Measurements from ENCODE around the gene MAGI2.

Gene MAGI2

GRCh38 chr7:78487464-78487863 is 966.0 kb downstream of the MAGI2 start:
- Histone ChIP-seq H3K27ac (no peak overlapping the region), H3K27me3 (no peaks in the 10 kb centered on the region), H3K9me3 (no peaks in the 10 kb centered on the region), H3K4me3 (ENCODE audit: low read depth in 1 of 2, low read length in 1 of 2) (no peak overlapping the region), H3K4me1 (ENCODE audit: control insufficient read depth in 1 of 2, insufficient read depth in 1 of 2, low read depth in 1 of 2, low read length in 1 of 2) (no peaks in the 10 kb centered on the region), H3K36me3 (no peaks in the 10 kb centered on the region)
- TF ChIP-seq CTCF (IDR thresholded peaks at IDR 0.05): no peak

GRCh38 chr7:78479348-78479747 is 974.1 kb downstream of the MAGI2 start:
- TF ChIP-seq CTCF (IDR thresholded peaks at IDR 0.05): no peak
- no peaks in the 10 kb centered on the region for H3K36me3 ChIP-seq

GRCh38 chr7:78476851-78477405 is 976.5 kb downstream of the MAGI2 start:
- H3K9me3 ChIP-seq: no peaks in the 10 kb centered on the region
- no peak overlapping the region for H3K4me3 ChIP-seq (ENCODE audit: low read depth in 1 of 2, low read length in 1 of 2)
- H3K27ac ChIP-seq: no peak overlapping the region
- no peak for TF ChIP-seq CTCF (IDR thresholded peaks at IDR 0.05)
- no peaks in the 10 kb centered on the region for H3K4me1 ChIP-seq (ENCODE audit: control insufficient read depth in 1 of 2, insufficient read depth in 1 of 2, low read depth in 1 of 2, low read length in 1 of 2)
- no peaks in the 10 kb centered on the region for H3K27me3 ChIP-seq
- H3K36me3 ChIP-seq: no peaks in the 10 kb centered on the region

More at GRCh38 chr7:78479348-78479747, 974.1 kb downstream of the MAGI2 start:
- no peaks in the 10 kb centered on the region for H3K9me3 ChIP-seq
- H3K27me3 ChIP-seq: no peaks in the 10 kb centered on the region
- H3K4me1 ChIP-seq (ENCODE audit: control insufficient read depth in 1 of 2, insufficient read depth in 1 of 2, low read depth in 1 of 2, low read length in 1 of 2): no peaks in the 10 kb centered on the region
- no peak overlapping the region for H3K4me3 ChIP-seq (ENCODE audit: low read depth in 1 of 2, low read length in 1 of 2)
- H3K27ac ChIP-seq: no peak overlapping the region

GRCh38 chr7:78473571-78474301 is 979.7 kb downstream of the MAGI2 start:
- Histone ChIP-seq H3K9me3 (no peaks in the 10 kb centered on the region), H3K4me1 (ENCODE audit: control insufficient read depth in 1 of 2, insufficient read depth in 1 of 2, low read depth in 1 of 2, low read length in 1 of 2) (no peaks in the 10 kb centered on the region), H3K4me3 (ENCODE audit: low read depth in 1 of 2, low read length in 1 of 2) (no peak overlapping the region), H3K27ac (no peak overlapping the region), H3K27me3 (no peaks in the 10 kb centered on the region), H3K36me3 (no peaks in the 10 kb centered on the region)
- TF ChIP-seq CTCF (IDR thresholded peaks at IDR 0.05): no peak

- Histone ChIP-seq H3K9me3 (no peaks in the 10 kb centered on the region), H3K4me3 (ENCODE audit: low read depth in 1 of 2, low read length in 1 of 2) (no peak overlapping the region), H3K36me3 (no peaks in the 10 kb centered on the region), H3K27me3 (no peaks in the 10 kb centered on the region), H3K4me1 (ENCODE audit: control insufficient read depth in 1 of 2, insufficient read depth in 1 of 2, low read depth in 1 of 2, low read length in 1 of 2) (no peaks in the 10 kb centered on the region), H3K27ac (no peak overlapping the region)
- TF ChIP-seq CTCF (IDR thresholded peaks at IDR 0.05): no peak
Observed at GRCh38 chr7:78473021-78473420, 980.4 kb downstream of the MAGI2 start.

All from neutrophil (primary cell).